ENCODE data around the gene LSAMP.

DNA sequence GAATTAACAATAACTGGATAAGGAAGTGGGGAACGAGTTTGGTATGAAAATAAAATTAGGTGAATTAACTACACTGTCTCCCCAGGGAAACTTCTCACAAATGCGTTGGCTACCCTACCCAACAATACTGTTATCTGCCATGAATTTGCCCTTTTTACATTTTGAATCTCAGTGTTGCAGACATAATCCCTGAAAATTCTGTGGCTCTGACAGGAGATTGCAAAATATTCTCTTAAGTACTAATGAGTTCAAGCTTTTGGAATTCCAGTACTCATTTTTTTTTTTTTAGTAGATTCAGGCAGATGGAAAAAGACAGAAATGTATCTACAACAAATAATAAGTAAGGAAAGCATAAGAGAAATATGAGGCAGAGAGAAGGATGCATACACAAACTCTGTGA, 332.6 kb downstream of the LSAMP start:
- TF ChIP-seq POLR2AphosphoS5 (IDR thresholded peaks at IDR 0.05; ENCODE audit: low read depth, low read length): no peak
- TF ChIP-seq, protein P1, sequence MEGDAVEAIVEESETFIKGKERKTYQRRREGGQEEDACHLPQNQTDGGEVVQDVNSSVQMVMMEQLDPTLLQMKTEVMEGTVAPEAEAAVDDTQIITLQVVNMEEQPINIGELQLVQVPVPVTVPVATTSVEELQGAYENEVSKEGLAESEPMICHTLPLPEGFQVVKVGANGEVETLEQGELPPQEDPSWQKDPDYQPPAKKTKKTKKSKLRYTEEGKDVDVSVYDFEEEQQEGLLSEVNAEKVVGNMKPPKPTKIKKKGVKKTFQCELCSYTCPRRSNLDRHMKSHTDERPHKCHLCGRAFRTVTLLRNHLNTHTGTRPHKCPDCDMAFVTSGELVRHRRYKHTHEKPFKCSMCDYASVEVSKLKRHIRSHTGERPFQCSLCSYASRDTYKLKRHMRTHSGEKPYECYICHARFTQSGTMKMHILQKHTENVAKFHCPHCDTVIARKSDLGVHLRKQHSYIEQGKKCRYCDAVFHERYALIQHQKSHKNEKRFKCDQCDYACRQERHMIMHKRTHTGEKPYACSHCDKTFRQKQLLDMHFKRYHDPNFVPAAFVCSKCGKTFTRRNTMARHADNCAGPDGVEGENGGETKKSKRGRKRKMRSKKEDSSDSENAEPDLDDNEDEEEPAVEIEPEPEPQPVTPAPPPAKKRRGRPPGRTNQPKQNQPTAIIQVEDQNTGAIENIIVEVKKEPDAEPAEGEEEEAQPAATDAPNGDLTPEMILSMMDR (IDR thresholded peaks at IDR 0.05): no peak
- TF ChIP-seq, protein P2, sequence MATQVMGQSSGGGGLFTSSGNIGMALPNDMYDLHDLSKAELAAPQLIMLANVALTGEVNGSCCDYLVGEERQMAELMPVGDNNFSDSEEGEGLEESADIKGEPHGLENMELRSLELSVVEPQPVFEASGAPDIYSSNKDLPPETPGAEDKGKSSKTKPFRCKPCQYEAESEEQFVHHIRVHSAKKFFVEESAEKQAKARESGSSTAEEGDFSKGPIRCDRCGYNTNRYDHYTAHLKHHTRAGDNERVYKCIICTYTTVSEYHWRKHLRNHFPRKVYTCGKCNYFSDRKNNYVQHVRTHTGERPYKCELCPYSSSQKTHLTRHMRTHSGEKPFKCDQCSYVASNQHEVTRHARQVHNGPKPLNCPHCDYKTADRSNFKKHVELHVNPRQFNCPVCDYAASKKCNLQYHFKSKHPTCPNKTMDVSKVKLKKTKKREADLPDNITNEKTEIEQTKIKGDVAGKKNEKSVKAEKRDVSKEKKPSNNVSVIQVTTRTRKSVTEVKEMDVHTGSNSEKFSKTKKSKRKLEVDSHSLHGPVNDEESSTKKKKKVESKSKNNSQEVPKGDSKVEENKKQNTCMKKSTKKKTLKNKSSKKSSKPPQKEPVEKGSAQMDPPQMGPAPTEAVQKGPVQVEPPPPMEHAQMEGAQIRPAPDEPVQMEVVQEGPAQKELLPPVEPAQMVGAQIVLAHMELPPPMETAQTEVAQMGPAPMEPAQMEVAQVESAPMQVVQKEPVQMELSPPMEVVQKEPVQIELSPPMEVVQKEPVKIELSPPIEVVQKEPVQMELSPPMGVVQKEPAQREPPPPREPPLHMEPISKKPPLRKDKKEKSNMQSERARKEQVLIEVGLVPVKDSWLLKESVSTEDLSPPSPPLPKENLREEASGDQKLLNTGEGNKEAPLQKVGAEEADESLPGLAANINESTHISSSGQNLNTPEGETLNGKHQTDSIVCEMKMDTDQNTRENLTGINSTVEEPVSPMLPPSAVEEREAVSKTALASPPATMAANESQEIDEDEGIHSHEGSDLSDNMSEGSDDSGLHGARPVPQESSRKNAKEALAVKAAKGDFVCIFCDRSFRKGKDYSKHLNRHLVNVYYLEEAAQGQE (IDR thresholded peaks at IDR 0.05; ENCODE audit: insufficient read depth in 1 of 2, low read depth in 2 of 2, low read length in 1 of 2): no peak
- no peak for TF ChIP-seq SIN3A (IDR thresholded peaks at IDR 0.05; ENCODE audit: borderline replicate concordance, insufficient read depth, low read depth, low read length)
